ENCODE data around the gene CARMIL1.

CARMIL1 gene

GRCh38 chr6:25602674-25602982, 323.5 kb downstream of the CARMIL1 start:
- DNase-seq (ENCODE audit: low read depth in 2 of 2, low spot score in 1 of 2), result no peak

DNA sequence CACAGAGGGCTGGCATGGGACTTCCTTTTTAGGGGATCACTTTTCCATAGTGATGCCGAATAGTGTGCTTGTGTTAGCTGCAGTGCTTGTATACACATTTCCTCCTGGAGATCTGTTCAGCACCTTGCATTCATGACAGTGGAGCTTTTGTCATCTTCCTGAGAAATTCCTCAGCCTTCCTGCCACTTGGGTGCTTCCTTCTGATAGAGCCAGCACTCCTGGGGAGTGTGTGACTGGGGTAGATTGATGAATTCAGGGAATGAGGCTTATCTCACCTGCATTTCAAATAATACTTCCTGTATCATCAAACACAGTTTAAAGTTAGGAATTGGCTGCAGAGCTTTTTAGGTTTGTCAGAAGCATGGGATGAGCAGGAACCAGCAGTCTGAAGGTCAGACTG, 324.1 kb downstream of the CARMIL1 start:
- no peak for DNase-seq (ENCODE audit: low read depth in 2 of 2, low spot score in 1 of 2)

DNA sequence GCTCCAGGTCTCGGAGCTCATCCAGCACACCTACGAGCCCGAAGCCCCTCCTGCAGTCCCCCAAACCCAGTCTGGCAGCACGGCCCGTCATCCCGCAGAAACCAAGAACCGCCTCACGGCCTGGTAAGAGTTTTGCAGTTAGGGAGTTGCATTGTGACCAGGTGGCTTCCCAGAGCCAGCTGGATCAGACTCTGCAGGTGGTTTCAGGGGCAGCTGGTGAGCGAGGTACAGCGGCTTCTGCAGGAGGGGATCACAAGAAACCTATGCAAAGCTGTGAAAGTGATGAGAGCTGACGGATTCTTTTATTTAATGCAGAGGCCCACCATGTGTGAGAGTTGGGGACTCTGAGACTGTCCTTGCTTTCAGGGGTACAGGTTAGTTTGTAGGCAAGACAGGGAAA, 327.0 kb downstream of the CARMIL1 start:
- DNase-seq (ENCODE audit: low read depth in 2 of 2, low spot score in 1 of 2), result no peak

DNA sequence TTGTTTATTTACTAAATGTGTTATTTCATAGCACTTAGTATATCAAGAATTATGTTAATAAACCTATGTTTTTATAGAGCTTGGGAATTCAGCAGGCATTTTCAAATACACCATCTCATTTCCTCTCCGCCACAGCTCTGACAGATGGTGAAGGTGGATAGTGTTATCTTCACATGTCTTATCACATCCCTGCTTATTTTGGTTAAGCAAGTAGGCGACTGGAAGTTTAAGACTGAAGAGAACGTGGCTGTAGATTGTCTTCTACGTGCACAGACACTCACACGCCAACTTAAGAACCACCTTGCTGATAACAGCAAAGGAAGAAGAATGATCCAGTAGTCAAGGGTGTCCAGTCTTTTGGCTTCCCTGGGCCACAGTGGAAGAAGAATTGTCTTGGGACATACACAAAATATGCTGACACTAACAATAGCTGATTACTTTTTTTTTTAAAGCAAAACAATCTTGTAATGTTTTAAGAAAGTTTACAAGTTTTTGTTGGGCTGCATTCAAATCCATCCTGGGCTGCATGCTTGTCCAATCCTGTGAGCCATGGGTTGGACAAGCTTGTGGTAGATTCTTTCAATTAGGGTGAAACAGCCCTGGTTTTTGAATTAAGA, 329.5 kb downstream of the CARMIL1 start:
- DNase-seq (ENCODE audit: low read depth in 2 of 2, low spot score in 1 of 2), result no peak

DNA sequence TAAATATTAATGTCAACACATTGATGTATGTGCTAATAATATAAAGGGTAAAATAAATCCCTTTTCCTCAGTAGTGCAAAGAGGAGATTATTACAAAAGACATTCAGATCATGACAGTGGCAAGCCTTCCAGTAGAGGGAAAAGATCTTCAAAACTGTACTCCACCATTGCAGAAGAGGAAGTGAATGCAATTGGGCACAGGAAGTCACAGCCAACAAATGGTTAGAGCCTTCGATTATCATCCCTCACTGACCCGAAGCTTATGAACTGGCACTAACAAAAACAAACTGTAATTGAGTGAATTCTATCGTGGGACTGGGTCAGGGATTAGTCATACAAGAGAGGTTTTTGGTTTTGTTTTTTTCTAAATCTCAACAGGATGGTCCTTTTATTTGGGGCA, 333.5 kb downstream of the CARMIL1 start:
- DNase-seq (ENCODE audit: low read depth in 2 of 2, low spot score in 1 of 2), result no peak

DNA sequence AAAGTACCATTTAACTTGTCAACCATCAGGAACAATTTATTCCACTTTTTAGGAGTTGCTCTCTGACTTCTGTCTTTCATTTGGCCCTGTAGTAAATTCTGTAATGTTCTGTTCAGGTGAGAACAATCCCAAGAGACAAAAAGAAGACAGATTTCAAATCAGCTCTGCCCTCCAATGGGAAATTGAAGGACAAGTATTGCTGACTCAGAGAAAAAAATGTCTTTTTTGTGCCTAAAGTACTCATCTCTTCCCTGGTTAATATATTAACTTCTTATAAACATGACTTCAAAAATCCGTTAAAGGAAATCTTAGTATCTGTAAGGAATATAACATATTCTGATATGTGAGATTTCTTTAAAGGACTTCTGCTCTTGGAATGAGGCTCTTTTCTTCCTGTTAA, 334.2 kb downstream of the CARMIL1 start:
- no peak for DNase-seq (ENCODE audit: low read depth in 2 of 2, low spot score in 1 of 2)

DNA sequence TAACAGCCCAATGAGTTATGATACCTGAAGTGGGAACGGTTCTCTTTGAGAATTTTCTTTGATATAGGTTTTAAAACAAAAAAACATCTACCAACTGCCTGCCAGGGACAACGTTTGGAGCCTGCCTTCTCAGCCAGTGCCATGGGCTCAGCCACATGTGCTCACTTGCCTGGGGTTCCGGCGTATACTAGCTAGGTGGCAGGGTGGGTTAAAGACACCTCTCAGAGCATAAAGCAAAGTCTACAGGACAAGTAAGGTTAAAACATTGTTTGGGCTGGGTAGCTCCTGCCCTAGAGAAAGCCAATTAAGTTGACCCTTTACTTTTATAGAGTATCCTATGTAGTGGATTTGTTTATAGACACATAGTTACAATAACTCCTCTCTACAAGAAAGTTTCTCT, 334.9 kb downstream of the CARMIL1 start:
- no peak for DNase-seq (ENCODE audit: low read depth in 2 of 2, low spot score in 1 of 2)

DNA sequence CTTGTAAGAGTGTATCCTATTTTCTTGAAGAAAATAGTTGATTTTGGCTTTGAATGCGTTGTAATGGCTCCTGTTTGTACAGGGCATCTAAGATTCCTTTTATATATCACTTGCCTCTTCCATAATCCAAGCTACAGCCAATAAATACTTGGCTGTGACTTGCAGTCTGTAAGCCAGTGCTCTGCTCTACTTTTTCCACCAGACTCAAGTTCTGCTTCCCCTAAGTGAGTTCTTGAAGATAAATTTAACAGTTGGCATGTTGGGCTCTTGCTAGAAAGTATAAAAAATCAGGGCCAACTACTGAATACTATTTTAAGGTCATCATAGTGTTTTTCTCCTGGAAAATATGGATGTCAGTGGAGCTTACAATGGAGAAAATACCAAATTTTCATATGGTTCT, 336.3 kb downstream of the CARMIL1 start:
- DNase-seq (ENCODE audit: low read depth in 2 of 2, low spot score in 1 of 2), result no peak

DNA sequence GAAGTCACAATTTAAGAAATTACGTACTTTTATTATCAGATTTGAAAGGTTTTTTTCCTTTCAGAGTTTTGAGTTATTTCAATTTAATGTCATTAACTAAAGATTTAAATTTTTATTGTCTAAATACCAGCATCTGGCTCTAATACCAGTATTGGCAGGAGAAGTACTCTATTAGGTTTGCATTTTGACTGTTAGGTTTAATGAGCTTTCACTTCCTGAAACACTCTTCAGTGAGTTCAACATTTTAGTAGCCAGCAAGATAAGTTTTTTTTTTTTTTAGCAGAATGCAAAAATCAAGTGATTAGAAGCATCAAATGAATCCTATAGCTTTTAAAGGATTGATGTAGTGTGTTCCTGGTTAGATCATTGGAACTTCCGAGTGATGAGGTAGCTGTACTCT, 338.8 kb downstream of the CARMIL1 start:
- no peak for DNase-seq (ENCODE audit: low read depth in 2 of 2, low spot score in 1 of 2)

DNA sequence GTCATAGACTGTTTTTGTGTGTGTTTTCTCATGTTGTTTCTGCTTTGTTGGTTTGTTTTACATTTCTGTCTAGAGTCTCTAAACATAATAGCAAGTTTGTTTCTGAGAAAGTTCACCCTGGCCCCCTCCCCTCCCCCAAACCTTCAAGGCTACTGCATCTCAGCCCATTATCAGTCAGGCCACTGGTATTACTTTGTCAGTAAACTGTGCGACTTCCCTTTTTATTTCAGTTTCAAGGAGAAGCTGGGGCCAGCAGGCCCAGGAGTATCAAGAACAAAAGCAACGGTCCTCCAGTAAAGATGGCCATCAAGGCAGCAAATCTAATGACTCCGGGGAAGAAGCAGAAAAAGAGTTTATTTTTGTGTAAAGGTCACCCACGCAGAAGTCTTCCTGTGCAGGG, 340.0 kb downstream of the CARMIL1 start:
- DNase-seq (ENCODE audit: low read depth in 2 of 2, low spot score in 1 of 2), result no peak

DNA sequence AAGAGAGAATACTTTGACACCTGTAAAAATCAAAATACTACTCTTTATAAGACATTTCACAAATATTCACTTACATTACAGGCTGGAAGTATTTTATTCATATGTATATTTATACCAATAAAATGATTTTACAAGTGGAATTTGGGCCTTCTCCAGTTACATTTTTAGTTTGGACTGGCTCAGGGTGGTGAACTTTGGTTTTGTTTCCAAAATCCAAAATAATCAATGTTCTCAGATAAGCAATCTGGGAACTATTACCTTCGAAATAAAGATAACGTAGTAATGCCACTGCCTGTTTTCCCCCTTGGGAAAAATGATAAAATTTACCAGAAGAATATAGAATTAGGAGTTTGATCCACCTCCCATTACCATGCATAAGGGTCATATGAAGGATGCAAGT, 341.2 kb downstream of the CARMIL1 start:
- DNase-seq (ENCODE audit: low read depth in 2 of 2, low spot score in 1 of 2), result no peak

DNA sequence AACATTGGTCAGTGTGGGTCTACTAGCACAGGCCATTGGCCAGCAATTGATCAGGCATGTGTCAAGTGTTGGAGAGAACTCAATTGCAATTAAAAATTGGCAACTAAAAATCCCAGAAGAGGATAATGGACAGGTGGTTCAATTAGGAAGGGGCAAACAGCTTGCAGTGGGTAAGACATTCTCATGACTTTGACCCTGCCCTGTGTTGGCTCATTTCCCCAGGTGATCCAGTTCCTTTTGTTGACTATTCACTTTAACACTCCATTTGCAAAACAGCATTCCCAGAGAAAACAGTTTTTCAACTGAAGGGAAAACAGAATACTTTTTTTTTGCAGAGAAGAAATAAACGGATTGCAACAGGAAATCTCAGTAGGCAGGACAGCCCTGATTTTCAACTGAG, 343.9 kb downstream of the CARMIL1 start:
- no peak for DNase-seq (ENCODE audit: low read depth in 2 of 2, low spot score in 1 of 2)

DNA sequence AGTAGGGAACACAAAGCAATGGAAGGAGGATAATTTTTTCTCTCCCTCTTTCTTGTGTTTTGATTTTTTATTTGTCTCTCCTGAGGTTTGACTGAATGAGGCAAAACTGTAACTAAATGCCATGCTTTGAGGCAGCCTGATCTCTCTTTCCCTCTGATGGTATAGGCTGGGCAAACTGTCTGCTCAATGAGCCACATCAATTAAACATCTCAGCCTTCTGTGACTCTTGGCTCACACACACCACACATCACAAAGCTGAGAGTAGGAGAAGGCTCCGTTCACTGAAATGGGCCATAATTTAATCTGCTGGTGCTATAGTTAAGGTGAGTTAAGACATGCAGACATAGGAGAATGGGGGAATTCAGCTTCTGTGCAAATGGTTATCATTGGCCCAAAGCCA, 344.7 kb downstream of the CARMIL1 start:
- no peak for DNase-seq (ENCODE audit: low read depth in 2 of 2, low spot score in 1 of 2)

DNA sequence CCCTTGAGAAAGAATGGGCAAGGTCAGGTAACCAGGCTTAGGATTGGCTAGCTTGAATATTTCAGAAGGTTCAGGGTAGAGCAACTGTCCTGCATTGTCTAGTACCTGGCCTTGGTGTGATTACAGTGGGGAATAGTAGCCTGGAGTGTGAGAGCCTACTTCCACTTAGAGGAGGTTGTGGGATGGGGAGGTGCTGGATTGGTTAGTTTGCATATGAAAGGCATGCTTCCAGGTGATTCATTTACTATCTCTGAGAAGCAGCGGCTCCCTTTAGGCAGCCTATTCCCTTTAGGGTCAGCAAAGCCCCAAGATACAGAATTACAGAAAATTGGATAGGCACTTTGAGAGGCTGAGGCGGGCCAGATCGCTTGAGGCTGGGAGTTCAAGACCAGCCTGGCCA, 347.8 kb downstream of the CARMIL1 start:
- DNase-seq (ENCODE audit: low read depth in 2 of 2, low spot score in 1 of 2), result no peak

GRCh38 chr6:25628471-25629197, 349.5 kb downstream of the CARMIL1 start:
- DNase-seq (ENCODE audit: low read depth in 2 of 2, low spot score in 1 of 2), result no peak

GRCh38 chr6:25629198-25629576, 350.0 kb downstream of the CARMIL1 start:
- no peak for DNase-seq (ENCODE audit: low read depth in 2 of 2, low spot score in 1 of 2)

GRCh38 chr6:25630508-25631278, 351.5 kb downstream of the CARMIL1 start:
- no peak for DNase-seq (ENCODE audit: low read depth in 2 of 2, low spot score in 1 of 2)

DNA sequence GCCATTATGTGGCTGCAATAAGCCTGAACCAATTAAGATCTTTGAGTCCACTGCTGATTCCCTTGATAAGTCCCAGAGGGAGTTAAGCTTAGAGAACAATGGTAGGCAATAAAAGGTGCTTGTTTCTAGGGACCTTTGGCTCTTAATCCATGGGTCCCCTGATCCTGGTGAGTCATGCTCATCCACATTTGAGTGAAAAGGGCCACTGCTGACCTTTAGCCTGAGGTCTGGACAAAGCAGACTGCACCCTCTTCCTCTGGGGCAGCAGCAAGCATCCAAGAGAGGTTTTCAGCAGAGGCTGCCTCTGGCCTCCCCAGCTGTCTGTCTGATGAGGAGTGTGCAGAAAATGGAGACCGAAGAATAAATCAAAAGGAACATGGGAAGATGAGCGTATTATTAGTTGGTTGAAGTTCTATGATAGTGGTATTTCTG, 356.7 kb downstream of the CARMIL1 start:
- no peak for DNase-seq (ENCODE audit: low read depth in 2 of 2, low spot score in 1 of 2)

- DNase-seq (ENCODE audit: low read depth in 2 of 2, low spot score in 1 of 2), result no peak
These were observed 358.0 kb downstream of the CARMIL1 start for GRCh38 chr6:25637211-25637610.

- DNase-seq (ENCODE audit: low read depth in 2 of 2, low spot score in 1 of 2), result no peak
These were observed 358.8 kb downstream of the CARMIL1 start for GRCh38 chr6:25637960-25638434.

DNA sequence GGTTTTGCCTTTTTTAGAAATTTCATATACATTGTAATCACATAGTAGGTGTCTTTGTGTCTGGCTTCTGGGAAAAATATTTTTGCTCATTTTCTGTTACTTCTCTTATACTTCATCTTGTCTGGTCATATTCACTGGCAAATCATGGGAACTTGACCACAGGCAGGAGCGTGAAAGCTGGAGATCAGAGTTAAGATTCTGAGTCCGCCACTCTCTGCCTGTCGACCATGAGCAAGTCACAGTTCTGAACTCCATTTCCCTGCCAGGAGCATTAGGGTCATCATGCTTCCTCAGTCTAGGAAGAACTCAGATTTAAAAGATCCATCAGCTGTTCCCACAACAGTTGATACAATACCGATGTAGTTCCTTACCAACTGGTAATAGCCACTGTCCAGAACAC, 360.5 kb downstream of the CARMIL1 start:
- DNase-seq (ENCODE audit: low read depth in 2 of 2, low spot score in 1 of 2), result no peak

- DNase-seq (ENCODE audit: low read depth in 2 of 2, low spot score in 1 of 2), result no peak
These were observed 361.3 kb downstream of the CARMIL1 start for GRCh38 chr6:25640446-25640845.

All from stimulated activated CD8-positive, alpha-beta memory T cell treated with anti-CD3 and anti-CD28 coated beads, Interleukin-4, amount 100 ng/mL, for 1 hour (primary cell).